Nephron progenitor cell (in vitro differentiated cells): ENCODE measurements around the gene IQSEC2.

Source experiments
- DNase-seq: peaks from one replicate; pipeline ENCODE4 v3.0.0; 2021
- H3K27ac Mint-ChIP-seq: 2 replicates; pipeline ENCODE4 v1.8.0; 2021; ENCODE audit warnings: mild to moderate bottlenecking, moderate library complexity, mixed read lengths
- H3K27me3 Mint-ChIP-seq: 2 replicates; pipeline ENCODE4 v1.8.0; 2021; ENCODE audit warnings: mild to moderate bottlenecking, low read depth, mixed read lengths; ENCODE audit not compliant: poor library complexity
- H3K36me3 Mint-ChIP-seq: 2 replicates; pipeline ENCODE4 v1.8.0; 2021; ENCODE audit warnings: low read depth, mixed read lengths
- H3K4me1 Mint-ChIP-seq: 2 replicates; pipeline ENCODE4 v1.8.0; 2021; ENCODE audit warnings: mixed read lengths
- H3K4me3 Mint-ChIP-seq: 2 replicates; pipeline ENCODE4 v1.8.0; 2021; ENCODE audit warnings: mild to moderate bottlenecking, moderate library complexity, mixed read lengths
- H3K9me3 Mint-ChIP-seq: 2 replicates; pipeline ENCODE4 v1.8.0; 2021; ENCODE audit warnings: mild to moderate bottlenecking, moderate library complexity, mixed read lengths
- TF ChIP-seq, protein P1 (sequence below): fragments of 200-600 bp; sonication (generic); IDR thresholded peaks from 2 replicates; pipeline ENCODE4 v1.5.0; 2021; ENCODE audit warnings: antibody characterized with exemption

The IQSEC2 gene

GRCh38 chrX:53223068-53223693 is 58.2 kb downstream of the IQSEC2 start:
- H3K27me3 Mint-ChIP-seq = peaks cover 7% of the 10 kb centered on the region
- H3K36me3 Mint-ChIP-seq = peaks cover 22% of the 10 kb centered on the region
- H3K9me3 Mint-ChIP-seq = peaks cover 47% of the 10 kb centered on the region
- TF ChIP-seq, protein P1, sequence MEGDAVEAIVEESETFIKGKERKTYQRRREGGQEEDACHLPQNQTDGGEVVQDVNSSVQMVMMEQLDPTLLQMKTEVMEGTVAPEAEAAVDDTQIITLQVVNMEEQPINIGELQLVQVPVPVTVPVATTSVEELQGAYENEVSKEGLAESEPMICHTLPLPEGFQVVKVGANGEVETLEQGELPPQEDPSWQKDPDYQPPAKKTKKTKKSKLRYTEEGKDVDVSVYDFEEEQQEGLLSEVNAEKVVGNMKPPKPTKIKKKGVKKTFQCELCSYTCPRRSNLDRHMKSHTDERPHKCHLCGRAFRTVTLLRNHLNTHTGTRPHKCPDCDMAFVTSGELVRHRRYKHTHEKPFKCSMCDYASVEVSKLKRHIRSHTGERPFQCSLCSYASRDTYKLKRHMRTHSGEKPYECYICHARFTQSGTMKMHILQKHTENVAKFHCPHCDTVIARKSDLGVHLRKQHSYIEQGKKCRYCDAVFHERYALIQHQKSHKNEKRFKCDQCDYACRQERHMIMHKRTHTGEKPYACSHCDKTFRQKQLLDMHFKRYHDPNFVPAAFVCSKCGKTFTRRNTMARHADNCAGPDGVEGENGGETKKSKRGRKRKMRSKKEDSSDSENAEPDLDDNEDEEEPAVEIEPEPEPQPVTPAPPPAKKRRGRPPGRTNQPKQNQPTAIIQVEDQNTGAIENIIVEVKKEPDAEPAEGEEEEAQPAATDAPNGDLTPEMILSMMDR = no peak
- DNase-seq = no peak
- H3K4me1 Mint-ChIP-seq = peaks cover 25% of the 10 kb centered on the region
- peak overlapping the region; percentile 100 for H3K27ac Mint-ChIP-seq
- peak overlapping the region; percentile 97 for H3K4me3 Mint-ChIP-seq
